Neural cell (in vitro differentiated cells): ENCODE data around the gene EIF5A.

ENCODE experiments used
- CTCF ChIP-seq: fragments of 450-650 bp; IDR thresholded peaks from 2 replicates; pipeline ENCODE4 v1.5.1; 2014; ENCODE audit warnings: antibody characterized with exemption, mild to moderate bottlenecking, moderate library complexity; ENCODE audit not compliant: poor library complexity, severe bottlenecking
- EP300 ChIP-seq: fragments of 450-650 bp; conservative IDR thresholded peaks from 2 replicates; pipeline ENCODE4 v1.6.1; 2014; ENCODE audit warnings: antibody characterized with exemption, mild to moderate bottlenecking, moderate library complexity; ENCODE audit not compliant: poor library complexity, severe bottlenecking
- EZH2 ChIP-seq: fragments of 200-600, 300-800 bp; shearing (Covaris generic), sonication (generic); IDR thresholded peaks from 2 replicates; pipeline ENCODE4 v1.6.1; 2014; ENCODE audit warnings: antibody characterized with exemption, low read length, borderline replicate concordance, mild to moderate bottlenecking; ENCODE audit not compliant: insufficient read depth, poor library complexity, severe bottlenecking
- MXI1 ChIP-seq: fragments of 450-650 bp; conservative IDR thresholded peaks from 2 replicates; pipeline ENCODE4 v1.6.1; 2014; ENCODE audit warnings: antibody characterized with exemption, mild to moderate bottlenecking; ENCODE audit not compliant: poor library complexity, severe bottlenecking
- TAF1 ChIP-seq: IDR thresholded peaks from 2 replicates; pipeline ENCODE4 v1.6.1; 2012; ENCODE audit warnings: low read depth

- TF ChIP-seq CTCF, result no peak
- no peak for TF ChIP-seq EP300
- TF ChIP-seq TAF1, result no peak
- no peak for TF ChIP-seq MXI1
- no peak for TF ChIP-seq EZH2
These were observed 14.0 kb downstream of the EIF5A start for GRCh38 chr17:7321466-7321865.
